GM18870 (cell line): Measurements from ENCODE around the gene CHST15.

Source experiments
- ATAC-seq: cut with Tn5 transposase; IDR thresholded peaks from one replicate; pipeline ENCODE4 v1.9.1; 2021; ENCODE audit warnings: moderate library complexity; ENCODE audit not compliant: unreplicated experiment

Gene CHST15

GRCh38 chr10:124092860-124093773 lies at the start of gene CHST15:
Gene CHST15, minus strand, starts transcription at chr10:124093598. Its CDS starts 47,386 bp downstream, at chr10:124046212.
- no peak for ATAC-seq

- no peak for ATAC-seq
These were observed 49.6 kb upstream of the CHST15 start for GRCh38 chr10:124142960-124143359.

- no peak for ATAC-seq
These were observed 48.8 kb upstream of the CHST15 start for GRCh38 chr10:124142006-124142739.

GRCh38 chr10:124138883-124139348 lies 45.5 kb upstream of the CHST15 start:
- no peak for ATAC-seq

- ATAC-seq: no peak
These were observed 44.9 kb upstream of the CHST15 start for GRCh38 chr10:124138195-124138882.

GRCh38 chr10:124134251-124134893 lies 41.0 kb upstream of the CHST15 start:
- ATAC-seq: no peak

GRCh38 chr10:124132876-124133275 lies 39.5 kb upstream of the CHST15 start:
- ATAC-seq: no peak

GRCh38 chr10:124132306-124132705 lies 38.9 kb upstream of the CHST15 start:
- ATAC-seq: no peak

GRCh38 chr10:124131172-124131571 lies 37.8 kb upstream of the CHST15 start:
- no peak for ATAC-seq

GRCh38 chr10:124130198-124130900 lies 37.0 kb upstream of the CHST15 start:
- no peak for ATAC-seq

GRCh38 chr10:124129471-124129870 lies 36.1 kb upstream of the CHST15 start:
- no peak for ATAC-seq

GRCh38 chr10:124128811-124129145 lies 35.4 kb upstream of the CHST15 start:
- ATAC-seq: no peak

GRCh38 chr10:124127965-124128810 lies 34.8 kb upstream of the CHST15 start:
- no peak for ATAC-seq

- no peak for ATAC-seq
These were observed 34.2 kb upstream of the CHST15 start for GRCh38 chr10:124127563-124127962.

- no peak for ATAC-seq
These were observed 33.6 kb upstream of the CHST15 start for GRCh38 chr10:124126983-124127385.

- ATAC-seq: no peak
These were observed 33.0 kb upstream of the CHST15 start for GRCh38 chr10:124126145-124126982.

- no peak for ATAC-seq
These were observed 32.1 kb upstream of the CHST15 start for GRCh38 chr10:124125305-124126116.

- ATAC-seq: no peak
These were observed 31.4 kb upstream of the CHST15 start for GRCh38 chr10:124124769-124125161.
